HEK293T (cell line): ENCODE data around the gene TTC29.

Experiments
- BHLHE40 ChIP-seq: fragments of 450-650 bp; IDR thresholded peaks from 2 replicates; pipeline ENCODE4 v1.6.1; 2016; ENCODE audit warnings: mild to moderate bottlenecking, moderate library complexity, borderline replicate concordance
- FOXA1 ChIP-seq: fragments of 450-650 bp; IDR thresholded peaks from 2 replicates; pipeline ENCODE4 v1.6.1; 2016; ENCODE audit warnings: mild to moderate bottlenecking
- SP1 ChIP-seq: fragments of 450-650 bp; IDR thresholded peaks from 2 replicates; pipeline ENCODE4 v1.6.1; 2017
- SUZ12 ChIP-seq: fragments of 450-650 bp; IDR thresholded peaks from 2 replicates; pipeline ENCODE4 v1.6.1; 2016; ENCODE audit warnings: mild to moderate bottlenecking

DNA sequence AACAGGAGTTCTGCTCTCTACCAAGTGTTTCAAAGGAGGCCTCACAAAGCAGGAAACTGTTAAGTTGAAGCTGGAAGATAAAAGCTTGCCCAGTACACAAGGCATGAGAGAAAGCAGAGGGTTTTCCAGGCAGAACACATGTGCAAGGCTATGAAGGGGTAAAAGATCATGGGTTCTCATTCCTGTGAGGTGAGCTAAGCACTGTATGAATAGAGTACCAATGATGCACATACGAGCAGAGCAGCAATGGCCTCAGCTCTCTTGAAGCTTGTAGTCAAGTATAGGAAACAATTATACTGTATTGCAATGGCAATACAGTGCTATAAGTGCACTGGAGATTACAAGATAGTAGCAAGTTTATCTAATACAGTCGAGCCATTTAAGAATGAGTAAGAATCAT is 18.0 kb downstream of the TTC29 start:
- no peak for TF ChIP-seq SUZ12
- no peak for TF ChIP-seq BHLHE40
- no peak for TF ChIP-seq SP1
- no peak for TF ChIP-seq FOXA1
